Activated T-helper 1 cell treated with anti-CD3 and anti-CD28 coated beads, Interleukin-2, amount 50 U/mL, for 16 hours (primary cell): Measurements from ENCODE around the gene DEFB116.
"Not testable (repeated sequence)": the region's sequence is repeated elsewhere in the genome, so short reads cannot be mapped to it uniquely, and the experiment has no call there.

ENCODE experiments used
- DNase-seq, 2 donors: peaks; one replicate each; pipeline ENCODE4 v3.0.0-alpha.2; 2020; ENCODE audit warnings: low read depth in 1 of 2, low spot score in 1 of 2

The DEFB116 gene

GRCh38 chr20:31308535-31309162 lies at the start of gene DEFB116:
TSS of gene DEFB116 (minus strand) at chr20:31308585. CDS start at chr20:31308585, 0 bp downstream.
- DNase-seq, result no peak

- no peak for DNase-seq
These were observed 47.6 kb upstream of the DEFB116 start for GRCh38 chr20:31355981-31356380.

- DNase-seq, result no peak
These were observed 33.1 kb upstream of the DEFB116 start for GRCh38 chr20:31341470-31341869.

GRCh38 chr20:31330893-31331292 lies 22.5 kb upstream of the DEFB116 start:
- no peak for DNase-seq

- no peak for DNase-seq
These were observed 14.1 kb upstream of the DEFB116 start for GRCh38 chr20:31322504-31322903.

GRCh38 chr20:31284964-31285363 lies 23.4 kb downstream of the DEFB116 start:
- DNase-seq, result not testable (repeated sequence)

- DNase-seq, result no peak
These were observed 30.2 kb downstream of the DEFB116 start for GRCh38 chr20:31278178-31278577.

GRCh38 chr20:31274441-31274840 lies 33.9 kb downstream of the DEFB116 start:
- no peak for DNase-seq

GRCh38 chr20:31260326-31260932 lies 48.0 kb downstream of the DEFB116 start:
- DNase-seq, result no peak

- no peak for DNase-seq
These were observed 51.0 kb downstream of the DEFB116 start, which contains the start of gene DEFB115 for GRCh38 chr20:31257364-31257763. TSS of gene DEFB115 (plus strand) at chr20:31257664. CDS start at chr20:31257664, 0 bp downstream.

GRCh38 chr20:31256959-31257358 lies 51.4 kb downstream of the DEFB116 start:
- DNase-seq, result no peak
